Psoas muscle (tissue), 8 donors: ENCODE results near the gene PRTFDC1. TPM values are rescaled to one million over a fixed set of nuclear protein-coding genes. Genes with fewer than 3 reads are reported as not detected.

Experiments
- ATAC-seq, 4 donors: fragments of 200-7000 bp; cut with Tn5 transposase; one replicate each; pipeline ENCODE4 v1.9.1; 2020; ENCODE audit warnings: moderate library complexity in 3 of 4, mild to moderate bottlenecking in 2 of 4
- DNase-seq, 2 donors: peaks; one replicate each; pipeline ENCODE4 v3.0.0-alpha.2; 2020
- H3K27ac ChIP-seq: fragments of 200-600 bp; one replicate; pipeline ENCODE4 v1.8.0; 2022
- H3K27me3 ChIP-seq, 3 donors: fragments of 200-600 bp in 1 of 3; one replicate each; pipeline versions ENCODE4 v1.6.1 to v1.8.0; 2013 to 2022; ENCODE audit warnings: low read length in 2 of 3, mild to moderate bottlenecking in 2 of 3, moderate library complexity in 1 of 3; ENCODE audit not compliant: insufficient read depth in 3 of 3
- H3K36me3 ChIP-seq, 2 donors: fragments of 200-600 bp in 1 of 2; one replicate each; pipeline versions ENCODE4 v1.6.1 to v1.8.0; 2013 to 2022; ENCODE audit warnings: low read depth in 1 of 2, mild to moderate bottlenecking in 1 of 2, moderate library complexity in 1 of 2; ENCODE audit not compliant: insufficient read depth in 1 of 2
- H3K4me1 ChIP-seq: fragments of 200-600 bp; one replicate; pipeline ENCODE4 v1.8.0; 2022
- H3K4me3 ChIP-seq: fragments of 200-600 bp; one replicate; pipeline ENCODE4 v1.8.0; 2022; ENCODE audit warnings: mild to moderate bottlenecking
- H3K9me3 ChIP-seq: fragments of 200-600 bp; one replicate; pipeline ENCODE4 v1.8.0; 2022
- CTCF ChIP-seq: fragments of 200-600 bp; IDR thresholded peaks from one replicate; pipeline ENCODE4 v1.8.0; 2022; ENCODE audit warnings: antibody characterized with exemption
- WGBS, 3 donors: extraction: QIAGEN DNeasy Blood & Tissue Kit; methylation state at CpG; one replicate each; pipeline versions ENCODE4 v1.1.6 to v1.1.7; 2013; 5-methylcytosine and 5-hydroxymethylcytosine counted together
- intact Hi-C, 2 donors: fragments of 100-400 bp; cut with DNase I; formaldehyde crosslinking; loops; one replicate each; pipeline versions ENCODE4 v1.11.0 to v1.14.2; 2022
- polyA plus RNA-seq, 3 donors: library from polyadenylated mRNA; stranded (reverse); fragments of 200-250 nt; gene quantifications; one replicate each; pipeline ENCODE4 v1.2.3, GENCODE V29; 2013
- total RNA-seq, 4 donors: library from RNA; stranded (reverse); fragmentation: NEBNext Ultra II Directional in 2 of 4; extraction: Animal tissue kit (Norgen Biotek cat#: 25700) in 2 of 4; gene quantifications; one replicate each; pipeline versions ENCODE4 v1.2.1 to v1.2.4, GENCODE V29; 2021 to 2023
- donor health status: healthy with polysubstance abuse.
- donor health status: DM: no; HTN: no; CAD: no; lungs with moderate emphysema.
- donor health status: Bipolar disorder and iron deficiency.
- donor health status: healthy.
- donor health status: DM: yes; HTN: yes; CAD: no.
- donor health status: DM: no; HTN: no; CAD: no.
- donor health status: DM: no; HTN: no; CAD: no.
- donor health status: DM: yes; HTN: yes; CAD: no.

The PRTFDC1 gene
- total and polyA plus RNA-seq, 7 donors = 0.14 to 0.84 (median 0.43) TPM

GRCh38 chr10:24912215-24912614 is 40.2 kb downstream of the PRTFDC1 start:
- 73 to 75% (median 75%) methylated on average over 2 of the region's 2 CpGs for WGBS, 3 donors
- DNase-seq (no peak), ATAC-seq (no peak)
- Histone ChIP-seq H3K4me1 (no peaks in the 10 kb centered on the region), H3K27me3 (no peaks in the 10 kb centered on the region), H3K36me3 (no peaks in the 10 kb centered on the region), H3K4me3 (no peak overlapping the region), H3K9me3 (no peaks in the 10 kb centered on the region), H3K27ac (no peak overlapping the region)
- intact Hi-C loops = no loop called here
- TF ChIP-seq CTCF = no peak

GRCh38 chr10:24911029-24911428 is 41.4 kb downstream of the PRTFDC1 start:
- no peaks in the 10 kb centered on the region for H3K9me3 ChIP-seq
- H3K36me3 ChIP-seq = no peaks in the 10 kb centered on the region
- 93 to 95% (median 95%) methylated on average over 2 of the region's 2 CpGs for WGBS, 3 donors
- intact Hi-C loops = no loop called here
- no peak overlapping the region for H3K27ac ChIP-seq
- no peaks in the 10 kb centered on the region for H3K27me3 ChIP-seq
- no peak for TF ChIP-seq CTCF
- DNase-seq = no peak
- no peak overlapping the region for H3K4me3 ChIP-seq
- ATAC-seq = no peak
- no peaks in the 10 kb centered on the region for H3K4me1 ChIP-seq

- Histone ChIP-seq H3K27me3 (no peaks in the 10 kb centered on the region), H3K27ac (no peak overlapping the region), H3K9me3 (no peaks in the 10 kb centered on the region), H3K4me3 (no peak overlapping the region), H3K36me3 (no peaks in the 10 kb centered on the region), H3K4me1 (no peaks in the 10 kb centered on the region)
- intact Hi-C loops = no loop called here
- DNase-seq (no peak), ATAC-seq (no peak)
- TF ChIP-seq CTCF = no peak
Measured at GRCh38 chr10:24910574-24910973, 41.8 kb downstream of the PRTFDC1 start.

- ATAC-seq = no peak
- H3K9me3 ChIP-seq = no peaks in the 10 kb centered on the region
- H3K36me3 ChIP-seq = no peaks in the 10 kb centered on the region
- no peak for DNase-seq
- no peak overlapping the region for H3K4me3 ChIP-seq
- H3K27ac ChIP-seq = no peak overlapping the region
- intact Hi-C loops = no loop called here
- no peaks in the 10 kb centered on the region for H3K27me3 ChIP-seq
- H3K4me1 ChIP-seq = no peaks in the 10 kb centered on the region
- TF ChIP-seq CTCF = no peak
- WGBS, 3 donors = 92 to 98% (median 94%) methylated on average over 2 of the region's 2 CpGs
Measured at GRCh38 chr10:24908793-24909423, 43.5 kb downstream of the PRTFDC1 start.

GRCh38 chr10:24907956-24908355 is 44.5 kb downstream of the PRTFDC1 start:
- Histone ChIP-seq H3K4me3 (no peak overlapping the region), H3K9me3 (no peaks in the 10 kb centered on the region), H3K27ac (no peak overlapping the region), H3K27me3 (no peaks in the 10 kb centered on the region), H3K36me3 (no peaks in the 10 kb centered on the region), H3K4me1 (no peaks in the 10 kb centered on the region)
- no peak for DNase-seq
- 83 to 96% (median 95%) methylated on average over 6 of the region's 6 CpGs for WGBS, 3 donors
- TF ChIP-seq CTCF = no peak
- intact Hi-C loops = no loop called here
- no peak for ATAC-seq
